ENCODE measurements around the gene FUT7. TPM values are rescaled to one million over a fixed set of nuclear protein-coding genes. Genes with fewer than 3 reads are reported as not detected.
"Not testable (repeated sequence)": the region's sequence is repeated elsewhere in the genome, so short reads cannot be mapped to it uniquely, and the experiment has no call there.

FUT7 gene
- total and polyA plus RNA-seq, 2 of the 8 experiments (the other 6 are each of a cell fraction or from before 2014, with no cell fraction given): not detected

GRCh38 chr9:137004285-137004684 lies 27.6 kb downstream of the FUT7 start:
- H2BK20ac ChIP-seq (ENCODE audit: low read length); H3K4me3 ChIP-seq (ENCODE audit: extremely low read depth in 1 of 4, insufficient read depth in 2 of 4, low read depth in 3 of 4, low read length in 4 of 4); H3K4me2 ChIP-seq (ENCODE audit: insufficient read depth in 1 of 2, low read depth in 2 of 2, low read length in 2 of 2); H2BK5ac ChIP-seq (ENCODE audit: low read depth, low read length); H3K4ac ChIP-seq (replicated peaks; ENCODE audit: insufficient read length, low read depth, low read length); H3K27me3 ChIP-seq (replicated peaks in 1 of 4; ENCODE audit: control insufficient read depth in 3 of 4, extremely low read depth in 1 of 4, insufficient read depth in 3 of 4, low read length in 3 of 4); FAIRE-seq; H3K23me2 ChIP-seq (ENCODE audit: low read depth, low read length); H4K91ac ChIP-seq (replicated peaks; ENCODE audit: insufficient read length, low read length); H2BK15ac ChIP-seq (ENCODE audit: low read length); H4K20me1 ChIP-seq (replicated peaks in 1 of 2; ENCODE audit: control insufficient read depth in 1 of 2, insufficient read depth in 2 of 2, low read length in 2 of 2); POLR2A ChIA-PET (ENCODE audit: partially characterized antibody); H4K8ac ChIP-seq (ENCODE audit: extremely low read depth, insufficient read depth, low read length); H3K18ac ChIP-seq (ENCODE audit: extremely low read depth, low read length); H3K27ac ChIP-seq (ENCODE audit: low read depth, low read length); H2BK120ac ChIP-seq (replicated peaks; ENCODE audit: low read depth, low read length); H4K5ac ChIP-seq (ENCODE audit: insufficient read length, low read depth, low read length); H3K79me1 ChIP-seq (ENCODE audit: low read depth, low read length); H3K23ac ChIP-seq (ENCODE audit: insufficient read length); H3K56ac ChIP-seq (replicated peaks; ENCODE audit: insufficient read length, low read depth, low read length); H3K14ac ChIP-seq (ENCODE audit: insufficient read length); H2BK12ac ChIP-seq (ENCODE audit: low read depth, low read length); H3K9ac ChIP-seq (replicated peaks in 1 of 4; ENCODE audit: extremely low read depth in 1 of 4, low read depth in 3 of 4, low read length in 3 of 4); H3K79me2 ChIP-seq (ENCODE audit: control insufficient read depth in 1 of 2, insufficient read depth in 2 of 2, low read length in 2 of 2); H2AK5ac ChIP-seq (ENCODE audit: low read depth, low read length); H3K36me3 ChIP-seq (ENCODE audit: control insufficient read depth in 2 of 4, insufficient read depth in 4 of 4, low read length in 3 of 4); H3K4me1 ChIP-seq (replicated peaks in 1 of 4; ENCODE audit: control insufficient read depth in 3 of 4, insufficient read depth in 4 of 4, low read length in 3 of 4); H2AFZ ChIP-seq (ENCODE audit: low read length): not testable (repeated sequence)
- peak in 1 of 2 experiments; percentile 75 for DNase-seq (ENCODE audit: low read depth in 1 of 2, low spot score in 2 of 2)
- CTCF ChIA-PET (ENCODE audit: partially characterized antibody): interaction anchor here (0.7 to 3.5 kb wide), 12 partner anchors 11 to 200 kb away, joined by 3 to 19 read pairs (median 4); no protein-coding TSS in a partner anchor
- 53% methylated on average over 17 of the region's 17 CpGs; no CpG with 5 or more reads in 1 of the 2 experiments for WGBS, 2 experiments (ENCODE audit: extremely low coverage in 1 of 2, insufficient coverage in 1 of 2, insufficient read length in 1 of 2, insufficient replicate concordance in 2 of 2, low coverage in 1 of 2, low lambda C conversion rate in 2 of 2, missing lambda C conversion rate in 1 of 2)
- peaks cover 0 to 10% of the 10 kb centered on the region in 2 experiments; a peak in 1 of 4 replicates for H3K9me3 ChIP-seq (ENCODE audit: insufficient read depth in 2 of 2, low read depth in 1 of 2, low read length in 1 of 2)
- TF ChIP-seq, protein P1, sequence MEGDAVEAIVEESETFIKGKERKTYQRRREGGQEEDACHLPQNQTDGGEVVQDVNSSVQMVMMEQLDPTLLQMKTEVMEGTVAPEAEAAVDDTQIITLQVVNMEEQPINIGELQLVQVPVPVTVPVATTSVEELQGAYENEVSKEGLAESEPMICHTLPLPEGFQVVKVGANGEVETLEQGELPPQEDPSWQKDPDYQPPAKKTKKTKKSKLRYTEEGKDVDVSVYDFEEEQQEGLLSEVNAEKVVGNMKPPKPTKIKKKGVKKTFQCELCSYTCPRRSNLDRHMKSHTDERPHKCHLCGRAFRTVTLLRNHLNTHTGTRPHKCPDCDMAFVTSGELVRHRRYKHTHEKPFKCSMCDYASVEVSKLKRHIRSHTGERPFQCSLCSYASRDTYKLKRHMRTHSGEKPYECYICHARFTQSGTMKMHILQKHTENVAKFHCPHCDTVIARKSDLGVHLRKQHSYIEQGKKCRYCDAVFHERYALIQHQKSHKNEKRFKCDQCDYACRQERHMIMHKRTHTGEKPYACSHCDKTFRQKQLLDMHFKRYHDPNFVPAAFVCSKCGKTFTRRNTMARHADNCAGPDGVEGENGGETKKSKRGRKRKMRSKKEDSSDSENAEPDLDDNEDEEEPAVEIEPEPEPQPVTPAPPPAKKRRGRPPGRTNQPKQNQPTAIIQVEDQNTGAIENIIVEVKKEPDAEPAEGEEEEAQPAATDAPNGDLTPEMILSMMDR (IDR thresholded peaks at IDR 0.05; ENCODE audit: control extremely low read depth in 1 of 3, insufficient read depth in 1 of 3, low read depth in 1 of 3, low read length in 3 of 3): peak in 2 of 3 experiments; percentile 26 to 30; a peak in 2 of 4 replicates
- peak; percentile 24 to 26; a peak in 2 of 4 replicates for TF ChIP-seq RAD21 (IDR thresholded peaks at IDR 0.05 in 1 of 2, conservative IDR thresholded peaks at IDR 0.05 in 1 of 2; ENCODE audit: low read depth in 2 of 2, low read length in 2 of 2)
